IMR-90 (cell line): Measurements from ENCODE around the gene IQSEC1. TPM values are rescaled to one million over a fixed set of nuclear protein-coding genes. Genes with fewer than 3 reads are reported as not detected.

ENCODE experiments used
- ATAC-seq: fragments of 200-7000 bp; cut with Tn5 transposase; 2 replicates; pipeline ENCODE4 v1.9.1; 2020; ENCODE audit warnings: low read depth, mild to moderate bottlenecking, moderate library complexity
- BruUV-seq: library from RNA; stranded (reverse); fragments of 400-500 nt; replicated peaks from 2 replicates; lab custom pipeline; 2021; lab: Mats Ljungman, UMichigan
- CTCF ChIA-PET: fragments of 300-600 bp; formaldehyde crosslinking; extraction: SDS; loops from one replicate; lab custom pipeline; 2021; ENCODE audit warnings: antibody characterized with exemption; lab: Yijun Ruan, JAX
- POLR2A ChIA-PET: fragments of 300-600 bp; sonication (Branson Sonifier 250); formaldehyde crosslinking; loops from one replicate; lab custom pipeline; 2022; ENCODE audit warnings: antibody characterized with exemption; ENCODE audit not compliant: unreplicated experiment; lab: Charles Lee
- DNase-seq: peaks from one replicate; pipeline ENCODE4 v3.0.0; 2013
- H2AFZ ChIP-seq: replicated peaks from 2 replicates; pipeline ENCODE3; 2013; ENCODE audit warnings: low read length, mild to moderate bottlenecking; ENCODE audit not compliant: poor library complexity
- H2AK5ac ChIP-seq: 2 replicates; pipeline ENCODE4 v1.6.1; 2013; ENCODE audit warnings: low read depth, low read length, inconsistent platforms
- H2AK9ac ChIP-seq: replicated peaks from 2 replicates; pipeline ENCODE3; 2013; ENCODE audit warnings: mild to moderate bottlenecking, low read depth, low read length, moderate library complexity; ENCODE audit not compliant: poor library complexity
- H2BK120ac ChIP-seq: 2 replicates; pipeline ENCODE4 v1.6.1; 2013; ENCODE audit warnings: low read depth, low read length, inconsistent platforms
- H2BK15ac ChIP-seq: 3 replicates; pipeline ENCODE4 v1.6.1; 2013; ENCODE audit warnings: low read depth, low read length, inconsistent platforms
- H2BK20ac ChIP-seq: 2 replicates; pipeline ENCODE4 v1.6.1; 2013; ENCODE audit warnings: low read depth, mild to moderate bottlenecking, inconsistent platforms, low read length, moderate library complexity
- H2BK5ac ChIP-seq: 2 replicates; pipeline ENCODE4 v1.6.1; 2013; ENCODE audit warnings: mild to moderate bottlenecking, low read depth, low read length, inconsistent platforms; ENCODE audit not compliant: poor library complexity, severe bottlenecking
- H3K14ac ChIP-seq: replicated peaks from 2 replicates; pipeline ENCODE4 v1.6.1; 2013; ENCODE audit warnings: low read depth, low read length, inconsistent platforms
- H3K18ac ChIP-seq: 2 replicates; pipeline ENCODE4 v1.6.1; 2013; ENCODE audit warnings: low read depth, low read length, control low read depth
- H3K23ac ChIP-seq: 2 replicates; pipeline ENCODE4 v1.6.1; 2013; ENCODE audit warnings: low read depth, low read length, inconsistent platforms
- H3K27ac ChIP-seq: 2 replicates; pipeline ENCODE4 v1.5.1; 2013; ENCODE audit warnings: mild to moderate bottlenecking, control low read depth, low read length; ENCODE audit not compliant: insufficient read depth
- H3K27me3 ChIP-seq: 2 replicates; pipeline ENCODE4 v1.6.1; 2013; ENCODE audit warnings: low read length; ENCODE audit not compliant: control insufficient read depth, insufficient read depth
- H3K36me3 ChIP-seq: 2 replicates; pipeline ENCODE4 v1.6.1; 2013; ENCODE audit warnings: low read length, mixed read lengths; ENCODE audit not compliant: control insufficient read depth, insufficient read depth
- H3K4ac ChIP-seq: 2 replicates; pipeline ENCODE4 v1.6.1; 2013; ENCODE audit warnings: low read depth, low read length, inconsistent platforms
- H3K4me1 ChIP-seq: 2 replicates; pipeline ENCODE4 v1.6.1; 2013; ENCODE audit warnings: low read length, mixed read lengths; ENCODE audit not compliant: control insufficient read depth, insufficient read depth
- H3K4me2 ChIP-seq: 2 replicates; pipeline ENCODE4 v1.6.1; 2013; ENCODE audit warnings: low read depth, mild to moderate bottlenecking, control low read depth, low read length, moderate library complexity
- H3K4me3 ChIP-seq: 2 replicates; pipeline ENCODE4 v1.5.1; 2013; ENCODE audit warnings: low read depth, mild to moderate bottlenecking, control low read depth, low read length, moderate library complexity; ENCODE audit not compliant: insufficient read depth
- H3K56ac ChIP-seq: 2 replicates; pipeline ENCODE4 v1.6.1; 2013; ENCODE audit warnings: low read length, inconsistent platforms; ENCODE audit not compliant: insufficient read depth; ENCODE audit errors: extremely low read depth
- H3K79me1 ChIP-seq, 2 experiments: 2 replicates each; pipeline ENCODE4 v1.6.1; 2013; ENCODE audit warnings: low read length in 2 of 2, inconsistent platforms in 1 of 2, low read depth in 1 of 2
- H3K9ac ChIP-seq: 2 replicates; pipeline ENCODE4 v1.6.1; 2013; ENCODE audit warnings: low read depth, low read length, control low read depth
- H3K9me1 ChIP-seq: 2 replicates; pipeline ENCODE4 v1.6.1; 2013; ENCODE audit warnings: low read length, inconsistent platforms; ENCODE audit not compliant: insufficient read depth
- H3K9me3 ChIP-seq: 2 replicates; pipeline ENCODE4 v1.6.1; 2013; ENCODE audit warnings: low read length; ENCODE audit not compliant: control insufficient read depth, insufficient read depth
- H4K20me1 ChIP-seq: 2 replicates; pipeline ENCODE4 v1.6.1; 2013; ENCODE audit warnings: low read length, inconsistent platforms; ENCODE audit not compliant: insufficient read depth
- H4K5ac ChIP-seq: 2 replicates; pipeline ENCODE4 v1.6.1; 2013; ENCODE audit warnings: mild to moderate bottlenecking, low read depth, low read length, control low read depth
- H4K8ac ChIP-seq, 2 experiments: 2 replicates each; pipeline ENCODE4 v1.6.1; 2013; ENCODE audit warnings: low read depth in 2 of 2, low read length in 2 of 2, control low read depth in 1 of 2, inconsistent platforms in 1 of 2
- H4K91ac ChIP-seq: 2 replicates; pipeline ENCODE4 v1.6.1; 2013; ENCODE audit warnings: low read depth, low read length, inconsistent platforms; ENCODE audit not compliant: insufficient read depth
- BHLHE40 ChIP-seq: fragments of 150-350 bp; IDR thresholded peaks from 2 replicates; pipeline ENCODE4 v1.6.1; 2016; ENCODE audit warnings: mild to moderate bottlenecking, low read depth, low read length
- CEBPB ChIP-seq: IDR thresholded peaks from 2 replicates; pipeline ENCODE4 v1.6.1; 2012; ENCODE audit warnings: low read depth, low read length, improper control_type of control experiment
- CHD1 ChIP-seq: IDR thresholded peaks from 2 replicates; pipeline ENCODE4 v1.6.1; 2012; ENCODE audit warnings: low read depth, low read length, improper control_type of control experiment
- FOS ChIP-seq: fragments of 150-350 bp; IDR thresholded peaks from 2 replicates; pipeline ENCODE4 v1.6.1; 2016; ENCODE audit warnings: low read depth, low read length
- MAFK ChIP-seq: IDR thresholded peaks from 2 replicates; pipeline ENCODE4 v1.6.1; 2012; ENCODE audit warnings: low read depth, low read length, improper control_type of control experiment
- MAZ ChIP-seq: IDR thresholded peaks from 2 replicates; pipeline ENCODE4 v1.6.1; 2012; ENCODE audit warnings: low read depth, mild to moderate bottlenecking, low read length, improper control_type of control experiment, moderate library complexity, borderline replicate concordance
- MXI1 ChIP-seq: IDR thresholded peaks from 2 replicates; pipeline ENCODE4 v1.6.1; 2012; ENCODE audit warnings: low read depth, mild to moderate bottlenecking, low read length, moderate library complexity, borderline replicate concordance
- NFE2L2 ChIP-seq: fragments of 150-350 bp; IDR thresholded peaks from 2 replicates; pipeline ENCODE4 v1.6.1; 2016; ENCODE audit warnings: low read depth, mild to moderate bottlenecking, low read length
- POLR2A ChIP-seq: IDR thresholded peaks from 2 replicates; pipeline ENCODE4 v1.6.1; 2012; ENCODE audit warnings: mild to moderate bottlenecking, low read depth, low read length
- RAD21 ChIP-seq: IDR thresholded peaks from 2 replicates; pipeline ENCODE4 v1.6.1; 2012; ENCODE audit warnings: low read length, improper control_type of control experiment
- RCOR1 ChIP-seq: IDR thresholded peaks from 2 replicates; pipeline ENCODE4 v1.6.1; 2012; ENCODE audit warnings: mild to moderate bottlenecking, low read length, improper control_type of control experiment; ENCODE audit not compliant: insufficient replicate concordance
- RFX5 ChIP-seq: IDR thresholded peaks from 2 replicates; pipeline ENCODE4 v1.8.0; 2012; ENCODE audit warnings: low read depth, mild to moderate bottlenecking, low read length, moderate library complexity
- SMC3 ChIP-seq: fragments of 150-350 bp; IDR thresholded peaks from 2 replicates; pipeline ENCODE4 v1.6.1; 2016; ENCODE audit warnings: low read depth, mild to moderate bottlenecking, antibody characterized with exemption, low read length, moderate library complexity
- USF2 ChIP-seq: fragments of 150-350 bp; IDR thresholded peaks from 2 replicates; pipeline ENCODE4 v1.6.1; 2017; ENCODE audit warnings: mild to moderate bottlenecking, antibody characterized with exemption, low read length, low read depth
- WGBS, 2 experiments: methylation state at CpG; one replicate each; pipeline versions ENCODE4 v1.1.5 to v1.1.7; 2013; ENCODE audit warnings: missing lambda C conversion rate in 2 of 2; ENCODE audit not compliant: insufficient read length in 1 of 2; ENCODE audit errors: extremely low coverage in 2 of 2; 5-methylcytosine and 5-hydroxymethylcytosine counted together
- dilution Hi-C: fragments of 300-500 bp; cut with HindIII; formaldehyde crosslinking; loops from one replicate; pipeline ENCODE4 v1.14.3; 2018; ENCODE audit warnings: low sequenced_read_pairs; ENCODE audit not compliant: unreplicated experiment
- in situ Hi-C: fragments of 300-500 bp; cut with MboI; formaldehyde crosslinking; loops from 3 replicates; pipeline ENCODE4 v1.14.3; 2019; ENCODE audit warnings: low sequenced_read_pairs, inconsistent platforms, mixed read lengths
- intact Hi-C: fragments of 100-400 bp; cut with micrococcal nuclease; formaldehyde crosslinking; loops from 2 replicates; pipeline ENCODE4 v1.10.0; 2022
- polyA plus RNA-seq, 3 experiments: library from polyadenylated mRNA; depleted of rRNA; stranded (reverse); fragments of >200 nt; gene quantifications; 2 replicates each; pipeline ENCODE4 v1.2.3, GENCODE V29; 2012; ENCODE audit warnings: low replicate concordance in 1 of 3
- total RNA-seq: library from RNA; depleted of rRNA; stranded (reverse); fragments of >200 nt; gene quantifications from 2 replicates; pipeline ENCODE4 v1.2.3, GENCODE V29; 2012
- TF ChIP-seq, protein P1 (sequence below): conservative IDR thresholded peaks from 2 replicates; pipeline ENCODE4 v1.5.1; 2012; ENCODE audit warnings: mild to moderate bottlenecking, low read depth, low read length, improper control_type of control experiment
- TF ChIP-seq, protein P2 (sequence below): fragments of 150-350 bp; IDR thresholded peaks from 2 replicates; pipeline ENCODE4 v1.6.1; 2016; ENCODE audit warnings: low read depth, mild to moderate bottlenecking, low read length, moderate library complexity, borderline replicate concordance

IQSEC1 gene
- total and polyA plus RNA-seq, 2 of the 4 experiments (the other 2 are of a cell fraction) = 5.9 to 11.9 TPM

DNA sequence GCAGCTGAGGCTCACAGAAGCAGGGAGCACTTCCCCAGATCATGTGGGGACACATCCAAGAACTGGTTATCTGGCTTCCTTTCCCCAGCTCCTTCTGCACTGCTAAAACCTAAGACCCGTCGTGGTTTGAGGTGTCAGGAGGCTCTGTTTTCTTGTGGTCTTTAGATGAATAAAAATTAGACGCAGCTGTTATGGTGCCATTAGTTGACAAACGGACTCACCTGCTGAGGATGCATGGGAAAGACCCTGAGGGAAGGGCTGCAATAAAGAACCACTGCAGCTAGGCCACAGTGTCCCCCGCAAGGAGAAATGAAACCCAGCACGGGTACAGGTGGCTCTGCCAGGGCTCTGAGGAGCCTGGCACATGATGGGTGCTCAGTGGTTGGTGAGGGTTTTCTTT is 99.4 kb downstream of the IQSEC1 start:
- no peak overlapping the region for H4K5ac ChIP-seq
- dilution Hi-C loops = no loop called here
- no peak overlapping the region for H3K27ac ChIP-seq
- H3K9me3 ChIP-seq = no peaks in the 10 kb centered on the region
- H3K18ac ChIP-seq = no peak overlapping the region
- in situ Hi-C loops = no loop called here
- H3K4ac ChIP-seq = no peak overlapping the region
- BruUV-seq = no TSS peak
- H4K8ac ChIP-seq = no peak overlapping the region
- H3K14ac ChIP-seq = no peak overlapping the region
- ATAC-seq (no peak), DNase-seq (no peak)
- no peaks in the 10 kb centered on the region; the same call in 1 of the 2 replicates for H3K27me3 ChIP-seq
- no peak overlapping the region for H3K56ac ChIP-seq
- no peak overlapping the region for H3K4me2 ChIP-seq
- no peak overlapping the region for H2BK5ac ChIP-seq
- H3K9me1 ChIP-seq = no peaks in the 10 kb centered on the region; the same call in 1 of the 2 replicates
- ChIA-PET CTCF (interaction anchor here (1.8 kb wide), 1 partner anchor 10 kb away, joined by 9 read pairs; no protein-coding TSS in a partner anchor), POLR2A (no interaction called here)
- no peak overlapping the region for H4K91ac ChIP-seq
- H2BK15ac ChIP-seq = no peak overlapping the region
- 40% methylated on average over 1 of the region's 6 CpGs; no CpG with 5 or more reads in 1 of the 2 experiments for WGBS, 2 experiments
- no peak overlapping the region for H2BK20ac ChIP-seq
- no peak overlapping the region for H3K4me3 ChIP-seq
- no peaks in the 10 kb centered on the region for H3K4me1 ChIP-seq
- no peak overlapping the region for H2AK9ac ChIP-seq
- no peaks in the 10 kb centered on the region for H3K79me1 ChIP-seq
- no peak overlapping the region for H3K23ac ChIP-seq
- no peak overlapping the region for H2BK120ac ChIP-seq
- no peaks in the 10 kb centered on the region for H3K36me3 ChIP-seq
- no peak overlapping the region for H2AFZ ChIP-seq
- intact Hi-C loops = no loop called here
- H2AK5ac ChIP-seq = no peak overlapping the region
- H4K20me1 ChIP-seq = peaks cover 11% of the 10 kb centered on the region
- TF ChIP-seq FOS (no peak), RFX5 (no peak), NFE2L2 (no peak), MAFK (no peak), RAD21 (no peak), USF2 (no peak), POLR2A (no peak), CHD1 (no peak), SMC3 (no peak), CEBPB (no peak), MAZ (no peak), BHLHE40 (no peak), RCOR1 (no peak), MXI1 (no peak)
- TF ChIP-seq, protein P1, sequence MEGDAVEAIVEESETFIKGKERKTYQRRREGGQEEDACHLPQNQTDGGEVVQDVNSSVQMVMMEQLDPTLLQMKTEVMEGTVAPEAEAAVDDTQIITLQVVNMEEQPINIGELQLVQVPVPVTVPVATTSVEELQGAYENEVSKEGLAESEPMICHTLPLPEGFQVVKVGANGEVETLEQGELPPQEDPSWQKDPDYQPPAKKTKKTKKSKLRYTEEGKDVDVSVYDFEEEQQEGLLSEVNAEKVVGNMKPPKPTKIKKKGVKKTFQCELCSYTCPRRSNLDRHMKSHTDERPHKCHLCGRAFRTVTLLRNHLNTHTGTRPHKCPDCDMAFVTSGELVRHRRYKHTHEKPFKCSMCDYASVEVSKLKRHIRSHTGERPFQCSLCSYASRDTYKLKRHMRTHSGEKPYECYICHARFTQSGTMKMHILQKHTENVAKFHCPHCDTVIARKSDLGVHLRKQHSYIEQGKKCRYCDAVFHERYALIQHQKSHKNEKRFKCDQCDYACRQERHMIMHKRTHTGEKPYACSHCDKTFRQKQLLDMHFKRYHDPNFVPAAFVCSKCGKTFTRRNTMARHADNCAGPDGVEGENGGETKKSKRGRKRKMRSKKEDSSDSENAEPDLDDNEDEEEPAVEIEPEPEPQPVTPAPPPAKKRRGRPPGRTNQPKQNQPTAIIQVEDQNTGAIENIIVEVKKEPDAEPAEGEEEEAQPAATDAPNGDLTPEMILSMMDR = no peak
- TF ChIP-seq, protein P2, sequence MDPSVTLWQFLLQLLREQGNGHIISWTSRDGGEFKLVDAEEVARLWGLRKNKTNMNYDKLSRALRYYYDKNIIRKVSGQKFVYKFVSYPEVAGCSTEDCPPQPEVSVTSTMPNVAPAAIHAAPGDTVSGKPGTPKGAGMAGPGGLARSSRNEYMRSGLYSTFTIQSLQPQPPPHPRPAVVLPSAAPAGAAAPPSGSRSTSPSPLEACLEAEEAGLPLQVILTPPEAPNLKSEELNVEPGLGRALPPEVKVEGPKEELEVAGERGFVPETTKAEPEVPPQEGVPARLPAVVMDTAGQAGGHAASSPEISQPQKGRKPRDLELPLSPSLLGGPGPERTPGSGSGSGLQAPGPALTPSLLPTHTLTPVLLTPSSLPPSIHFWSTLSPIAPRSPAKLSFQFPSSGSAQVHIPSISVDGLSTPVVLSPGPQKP = no peak
- H3K9ac ChIP-seq = no peak overlapping the region
